ENCODE results near the gene RPS15A.

DNA sequence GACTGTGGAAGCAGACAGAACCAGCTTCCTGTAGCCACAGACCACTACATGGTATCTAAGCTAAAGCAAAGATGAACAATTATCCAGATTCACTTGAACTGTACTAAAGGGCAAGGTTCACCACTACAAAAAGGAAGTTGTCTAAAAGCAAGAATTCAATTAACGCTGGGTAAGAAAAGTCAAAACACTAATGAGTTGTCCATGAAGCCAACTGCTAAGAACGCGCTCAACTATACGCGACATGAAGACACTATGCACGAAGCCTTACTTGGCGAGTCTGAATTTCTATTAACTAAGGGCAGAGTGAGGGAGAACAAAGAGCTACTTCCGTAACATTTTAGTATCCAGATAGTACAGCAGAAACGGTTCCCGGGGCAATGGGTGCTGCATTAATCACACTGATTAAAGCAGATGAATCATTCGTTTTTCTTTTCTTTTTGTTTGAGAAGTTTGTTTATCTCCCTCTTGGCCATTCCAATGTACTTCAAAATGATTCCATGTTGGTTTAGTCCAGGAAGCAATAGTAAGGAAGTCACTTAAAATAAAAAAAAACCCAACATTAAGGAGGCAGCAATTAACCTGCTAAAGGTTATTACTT, 2.8 kb upstream of the RPS15A start:
- TF ChIP-seq, protein P1, sequence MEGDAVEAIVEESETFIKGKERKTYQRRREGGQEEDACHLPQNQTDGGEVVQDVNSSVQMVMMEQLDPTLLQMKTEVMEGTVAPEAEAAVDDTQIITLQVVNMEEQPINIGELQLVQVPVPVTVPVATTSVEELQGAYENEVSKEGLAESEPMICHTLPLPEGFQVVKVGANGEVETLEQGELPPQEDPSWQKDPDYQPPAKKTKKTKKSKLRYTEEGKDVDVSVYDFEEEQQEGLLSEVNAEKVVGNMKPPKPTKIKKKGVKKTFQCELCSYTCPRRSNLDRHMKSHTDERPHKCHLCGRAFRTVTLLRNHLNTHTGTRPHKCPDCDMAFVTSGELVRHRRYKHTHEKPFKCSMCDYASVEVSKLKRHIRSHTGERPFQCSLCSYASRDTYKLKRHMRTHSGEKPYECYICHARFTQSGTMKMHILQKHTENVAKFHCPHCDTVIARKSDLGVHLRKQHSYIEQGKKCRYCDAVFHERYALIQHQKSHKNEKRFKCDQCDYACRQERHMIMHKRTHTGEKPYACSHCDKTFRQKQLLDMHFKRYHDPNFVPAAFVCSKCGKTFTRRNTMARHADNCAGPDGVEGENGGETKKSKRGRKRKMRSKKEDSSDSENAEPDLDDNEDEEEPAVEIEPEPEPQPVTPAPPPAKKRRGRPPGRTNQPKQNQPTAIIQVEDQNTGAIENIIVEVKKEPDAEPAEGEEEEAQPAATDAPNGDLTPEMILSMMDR (IDR thresholded peaks at IDR 0.05): no peak
- no peak for TF ChIP-seq POLR2A (IDR thresholded peaks at IDR 0.05)
